Measurements from ENCODE around the gene ETS1. TPM values are rescaled to one million over a fixed set of nuclear protein-coding genes. Genes with fewer than 3 reads are reported as not detected.

The ETS1 gene
- total RNA-seq, result 107 and 169 TPM in 2 replicates

GRCh38 chr11:128587415-128587814 lies at the start of gene ETS1:
ETS1 (minus strand) TSS chr11:128587558; CDS start chr11:128573130, 14,428 bp downstream.
- DNase-seq (ENCODE audit: extremely low read depth, low read depth, low spot score), result no peak

- DNase-seq (ENCODE audit: extremely low read depth, low read depth, low spot score), result no peak
Measured at GRCh38 chr11:128634395-128634794, 47.0 kb upstream of the ETS1 start.

GRCh38 chr11:128633384-128633965 lies 46.1 kb upstream of the ETS1 start:
- no peak for DNase-seq (ENCODE audit: extremely low read depth, low read depth, low spot score)

- DNase-seq (ENCODE audit: extremely low read depth, low read depth, low spot score), result no peak
Measured at GRCh38 chr11:128632141-128632791, 44.9 kb upstream of the ETS1 start.

GRCh38 chr11:128630367-128631230 lies 43.2 kb upstream of the ETS1 start:
- peak; percentile 77 for DNase-seq (ENCODE audit: extremely low read depth, low read depth, low spot score)

GRCh38 chr11:128629516-128630106 lies 42.3 kb upstream of the ETS1 start:
- DNase-seq (ENCODE audit: extremely low read depth, low read depth, low spot score), result no peak

GRCh38 chr11:128628686-128629085 lies 41.3 kb upstream of the ETS1 start:
- DNase-seq (ENCODE audit: extremely low read depth, low read depth, low spot score), result no peak

DNA sequence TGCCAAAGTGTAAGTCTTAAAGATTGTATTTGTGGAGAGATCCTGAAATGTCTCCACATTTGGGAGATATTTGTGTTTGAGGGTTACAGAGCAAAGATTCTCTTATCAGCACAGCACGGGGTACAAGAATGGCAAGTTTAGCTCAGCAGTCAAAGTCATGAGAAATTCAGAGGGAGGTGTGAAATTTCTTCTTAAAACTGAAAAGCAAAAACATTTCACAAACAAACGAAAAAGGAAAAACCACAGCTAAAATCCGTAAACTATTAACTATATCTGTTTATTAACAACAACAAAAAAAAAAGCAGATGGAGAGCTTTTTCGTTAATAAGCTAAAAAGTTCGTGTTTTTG lies 40.9 kb upstream of the ETS1 start:
- no peak for DNase-seq (ENCODE audit: extremely low read depth, low read depth, low spot score)

- no peak for DNase-seq (ENCODE audit: extremely low read depth, low read depth, low spot score)
Measured at GRCh38 chr11:128627666-128628324, 40.4 kb upstream of the ETS1 start.

GRCh38 chr11:128626913-128627665 lies 39.7 kb upstream of the ETS1 start:
- DNase-seq (ENCODE audit: extremely low read depth, low read depth, low spot score), result no peak

GRCh38 chr11:128625746-128626145 lies 38.4 kb upstream of the ETS1 start:
- no peak for DNase-seq (ENCODE audit: extremely low read depth, low read depth, low spot score)

DNA sequence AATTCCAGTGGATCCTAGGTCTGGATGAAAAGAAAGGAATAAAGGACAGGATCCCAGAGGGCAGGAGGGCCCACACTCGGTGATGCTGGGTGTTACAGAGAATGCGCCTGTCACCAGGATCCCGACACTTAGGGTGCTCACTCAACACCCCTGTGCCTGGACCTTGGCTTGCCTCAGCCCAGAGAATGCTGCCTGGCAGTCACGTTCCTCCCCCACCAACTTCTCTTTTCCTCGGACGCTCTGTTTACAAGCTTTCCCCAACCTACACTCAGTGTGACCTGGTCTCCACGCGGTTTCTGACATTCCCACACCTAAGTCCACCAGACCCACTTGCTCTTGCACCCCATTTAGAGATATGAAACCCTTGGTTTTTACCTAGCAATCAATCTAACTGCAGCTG lies 38.0 kb upstream of the ETS1 start:
- DNase-seq (ENCODE audit: extremely low read depth, low read depth, low spot score), result no peak

- DNase-seq (ENCODE audit: extremely low read depth, low read depth, low spot score), result no peak
Measured at GRCh38 chr11:128624269-128625175, 37.2 kb upstream of the ETS1 start.

- DNase-seq (ENCODE audit: extremely low read depth, low read depth, low spot score), result no peak
Measured at GRCh38 chr11:128623091-128623490, 35.7 kb upstream of the ETS1 start.

- no peak for DNase-seq (ENCODE audit: extremely low read depth, low read depth, low spot score)
Measured at GRCh38 chr11:128621601-128622501, 34.5 kb upstream of the ETS1 start.

DNA sequence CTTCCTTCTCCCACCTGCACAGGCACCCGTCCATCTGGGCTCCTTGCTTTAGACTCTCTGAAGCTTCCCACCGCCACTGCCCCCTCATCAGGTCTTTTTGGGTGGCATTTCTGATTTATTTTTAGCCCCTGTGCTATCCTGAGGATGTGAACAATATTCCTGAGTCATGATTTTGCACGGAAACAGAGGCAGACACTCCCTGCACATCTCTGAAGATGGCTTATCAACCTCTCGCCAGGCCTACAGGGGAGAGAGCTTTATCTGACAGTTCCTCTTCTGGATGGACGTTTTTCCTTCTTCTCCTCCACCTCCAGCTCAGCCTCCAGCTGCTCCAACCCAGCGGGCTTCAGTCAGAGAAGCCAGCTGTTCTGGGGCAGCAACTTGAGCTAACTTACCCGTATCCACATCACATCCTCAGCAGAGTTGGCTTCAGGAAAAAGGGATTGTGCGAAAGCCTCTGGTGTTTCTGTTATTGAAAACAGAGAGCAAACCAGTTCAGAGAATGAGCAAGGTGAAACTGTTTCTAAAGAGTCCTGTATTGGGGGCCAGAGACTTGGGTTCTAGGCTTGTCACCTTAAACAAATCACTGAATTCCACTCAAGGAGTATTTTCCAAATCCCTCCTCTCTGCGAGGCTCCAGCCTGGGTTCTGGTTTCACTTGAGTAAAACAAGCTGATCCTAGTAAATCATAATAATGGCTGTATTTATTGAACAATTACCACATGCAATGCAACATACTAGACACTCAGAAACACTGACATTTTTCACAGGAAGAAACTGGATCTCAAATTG lies 33.1 kb upstream of the ETS1 start:
- no peak for DNase-seq (ENCODE audit: extremely low read depth, low read depth, low spot score)

DNA sequence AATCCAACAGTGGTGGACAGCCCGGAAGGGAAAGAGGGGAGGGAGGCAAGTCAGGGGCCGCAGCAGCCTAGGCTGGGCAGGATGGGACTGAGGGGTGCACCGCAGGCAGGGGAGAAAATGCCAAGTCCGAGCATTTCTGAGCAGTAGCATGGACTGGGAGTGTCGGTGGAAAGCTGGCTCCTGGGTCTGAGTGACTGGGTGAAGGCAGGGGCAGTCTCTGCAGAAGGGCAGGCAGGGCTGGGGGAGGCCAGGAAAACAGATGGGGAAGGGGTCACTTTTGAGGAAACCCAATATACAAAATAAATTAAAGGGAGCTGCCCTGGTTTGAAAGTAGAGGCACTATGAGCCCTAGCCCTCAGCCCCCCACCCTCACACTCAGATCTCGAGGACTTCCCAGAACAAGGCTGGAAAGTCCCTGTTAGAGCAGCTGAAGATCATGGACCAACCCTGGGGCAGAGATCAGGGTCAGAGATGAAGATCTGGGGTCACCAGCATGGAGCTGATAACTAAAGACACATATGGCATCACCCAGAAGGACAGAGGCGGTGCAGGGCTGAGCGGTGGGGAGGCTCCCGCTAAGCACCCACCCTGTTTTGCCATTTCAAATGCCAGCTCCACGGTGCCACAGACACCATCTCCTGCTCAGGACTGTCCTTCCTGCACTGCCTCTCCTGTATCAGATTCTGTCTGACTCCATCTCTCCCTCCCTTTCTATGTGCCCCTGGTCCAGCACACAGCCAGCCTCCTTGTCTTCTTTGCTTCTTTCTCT lies 32.4 kb upstream of the ETS1 start:
- DNase-seq (ENCODE audit: extremely low read depth, low read depth, low spot score), result no peak

Data from glomerular endothelial cell (primary cell).